HepG2 (cell line): Measurements from ENCODE around the gene RUVBL1. TPM values are rescaled to one million over a fixed set of nuclear protein-coding genes. Genes with fewer than 3 reads are reported as not detected.

ENCODE experiments used
- CHD4 ChIP-seq: fragments of 200-600 bp; sonication (generic); IDR thresholded peaks from 2 replicates; pipeline ENCODE4 v1.7.0; 2017; ENCODE audit warnings: mild to moderate bottlenecking, low read length, borderline replicate concordance
- ELF1 ChIP-seq: sonication (generic); formaldehyde crosslinking; IDR thresholded peaks from 2 replicates; pipeline ENCODE4 v1.4.0; 2020; ENCODE audit warnings: missing genetic modification reagents
- NFYB ChIP-seq: sonication (generic); formaldehyde crosslinking; IDR thresholded peaks from 2 replicates; pipeline ENCODE4 v1.4.0; 2020; ENCODE audit warnings: missing genetic modification reagents
- NFYC ChIP-seq: IDR thresholded peaks from 2 replicates; pipeline ENCODE4 v1.6.1; 2016; ENCODE audit warnings: missing genetic modification reagents, missing compliant biosample characterization
- SMC3 ChIP-seq: IDR thresholded peaks from 2 replicates; pipeline ENCODE4 v1.6.1; 2011; ENCODE audit warnings: low read length, improper control_type of control experiment
- TRAFD1 ChIP-seq: sonication (generic); formaldehyde crosslinking; IDR thresholded peaks from 2 replicates; pipeline ENCODE4 v1.5.1; 2020; ENCODE audit warnings: missing genetic modification reagents, mild to moderate bottlenecking, borderline replicate concordance
- ZIK1 ChIP-seq: sonication (generic); formaldehyde crosslinking; IDR thresholded peaks from 2 replicates; pipeline ENCODE4 v1.5.0; 2020; ENCODE audit warnings: mild to moderate bottlenecking, low read depth, missing genetic modification reagents, borderline replicate concordance
- polyA plus RNA-seq, 8 experiments: library from polyadenylated mRNA; depleted of rRNA in 3 of 8; stranded (reverse) in 7 of 8; unstranded in 1 of 8; fragments of >200 nt; fragmentation: Illumina TruSeq in 4 of 8; extraction: Trizol in 4 of 8; gene quantifications; 2 replicates each; pipeline versions ENCODE4 v1.2.1 to v1.2.3, GENCODE V29; 2011 to 2016; ENCODE audit warnings: low read depth in 4 of 8, missing spikeins in 1 of 8, mixed read lengths in 1 of 8; ENCODE audit not compliant: insufficient read depth in 1 of 8
- total RNA-seq, 5 experiments: library from RNA; depleted of rRNA; stranded (reverse); fragments of >200 nt; fragmentation: Illumina TruSeq; extraction: Trizol; gene quantifications; 2 replicates each; pipeline ENCODE4 v1.2.3, GENCODE V29; 2016; ENCODE audit warnings: low read depth in 1 of 5
- TF ChIP-seq, protein P1 (sequence below): sonication (generic); formaldehyde crosslinking; IDR thresholded peaks from 2 replicates; pipeline ENCODE4 v1.4.0; 2020; ENCODE audit warnings: missing genetic modification reagents

Gene RUVBL1
- total and polyA plus RNA-seq, 2 of the 13 experiments (the other 11 are each of a cell fraction or from before 2014, with no cell fraction given): 32.7 to 86.3 TPM

DNA sequence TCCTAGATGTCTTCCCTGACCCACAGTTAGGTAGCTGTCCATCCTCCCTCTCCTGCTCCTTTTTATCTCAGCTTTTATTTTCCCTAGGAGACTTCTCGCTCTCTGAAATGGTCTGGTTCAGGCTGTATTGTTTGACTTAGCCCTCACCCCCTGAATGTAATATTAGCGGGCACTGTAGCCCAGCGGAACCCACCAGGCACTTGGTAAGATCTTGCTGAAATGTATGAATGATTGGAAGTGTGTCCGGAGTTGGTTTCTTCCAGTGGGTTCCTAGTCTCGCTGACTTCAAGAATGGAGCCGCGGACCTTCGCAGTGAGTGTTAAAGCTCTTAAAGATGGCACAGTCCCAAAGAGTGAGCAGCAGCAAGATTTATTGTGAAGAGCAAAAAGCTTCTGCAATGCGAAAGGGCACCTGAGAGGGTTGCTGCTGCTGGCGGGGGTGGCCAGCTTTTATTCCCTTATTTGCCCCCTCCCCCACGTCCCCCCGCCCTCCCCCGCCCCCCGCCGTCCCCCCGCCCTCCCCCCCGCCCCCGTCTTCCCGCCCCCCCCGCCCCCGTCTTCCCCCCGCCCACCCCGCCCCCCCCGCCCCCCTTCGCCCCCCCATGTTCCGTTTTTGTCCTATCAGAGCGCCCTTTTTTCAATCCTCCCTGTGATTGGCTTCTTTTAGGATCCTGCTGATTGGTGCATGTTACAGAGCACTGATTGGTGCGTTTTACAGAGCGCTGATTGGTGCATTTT, 29.0 kb upstream of the RUVBL1 start (continued):
- TF ChIP-seq, protein P1, sequence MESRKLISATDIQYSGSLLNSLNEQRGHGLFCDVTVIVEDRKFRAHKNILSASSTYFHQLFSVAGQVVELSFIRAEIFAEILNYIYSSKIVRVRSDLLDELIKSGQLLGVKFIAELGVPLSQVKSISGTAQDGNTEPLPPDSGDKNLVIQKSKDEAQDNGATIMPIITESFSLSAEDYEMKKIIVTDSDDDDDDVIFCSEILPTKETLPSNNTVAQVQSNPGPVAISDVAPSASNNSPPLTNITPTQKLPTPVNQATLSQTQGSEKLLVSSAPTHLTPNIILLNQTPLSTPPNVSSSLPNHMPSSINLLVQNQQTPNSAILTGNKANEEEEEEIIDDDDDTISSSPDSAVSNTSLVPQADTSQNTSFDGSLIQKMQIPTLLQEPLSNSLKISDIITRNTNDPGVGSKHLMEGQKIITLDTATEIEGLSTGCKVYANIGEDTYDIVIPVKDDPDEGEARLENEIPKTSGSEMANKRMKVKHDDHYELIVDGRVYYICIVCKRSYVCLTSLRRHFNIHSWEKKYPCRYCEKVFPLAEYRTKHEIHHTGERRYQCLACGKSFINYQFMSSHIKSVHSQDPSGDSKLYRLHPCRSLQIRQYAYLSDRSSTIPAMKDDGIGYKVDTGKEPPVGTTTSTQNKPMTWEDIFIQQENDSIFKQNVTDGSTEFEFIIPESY (CRISPR knock-in tag): peak; percentile 64
- TF ChIP-seq ELF1 (no peak), TRAFD1 (CRISPR knock-in tag) (0 out of 2 replicates have a peak, but pooled peaks have one; percentile 27), NFYC (peak; percentile 81), SMC3 (no peak), CHD4 (0 out of 2 replicates have a peak, but pooled peaks have one; percentile 12), NFYB (CRISPR knock-in tag) (peak; percentile 73), ZIK1 (CRISPR knock-in tag) (no peak)
